Uterus (tissue), 4 donors: ENCODE results near the gene ADGRL3. TPM values are rescaled to one million over a fixed set of nuclear protein-coding genes. Genes with fewer than 3 reads are reported as not detected.

Experiments used
- DNase-seq, 2 donors: peaks; one replicate each; pipeline ENCODE4 v3.0.0-alpha.2; 2019 to 2020
- H3K27ac ChIP-seq, 2 donors: fragments of 200-600 bp; sonication (generic); 1 replicate in 1 of 2; 2 replicates in 1 of 2; pipeline ENCODE4 v1.5.1; 2016 to 2018
- H3K27me3 ChIP-seq, 2 donors: fragments of 200-600 bp; sonication (generic); one replicate each; pipeline ENCODE4 v1.5.1; 2018 to 2019; ENCODE audit warnings: control low read depth in 1 of 2
- H3K36me3 ChIP-seq, 2 donors: fragments of 200-600 bp; sonication (generic); one replicate each; pipeline ENCODE4 v1.5.1; 2019; ENCODE audit warnings: control low read depth in 1 of 2
- H3K4me1 ChIP-seq, 2 donors: fragments of 200-600 bp; sonication (generic); one replicate each; pipeline ENCODE4 v1.5.1; 2018 to 2019; ENCODE audit warnings: control low read depth in 1 of 2
- H3K4me3 ChIP-seq, 2 donors: fragments of 200-600 bp; sonication (generic); 1 replicate in 1 of 2; 2 replicates in 1 of 2; pipeline ENCODE4 v1.5.1; 2018 to 2019; ENCODE audit warnings: mild to moderate bottlenecking in 1 of 2
- H3K9me3 ChIP-seq, 2 donors: fragments of 200-600 bp; sonication (generic); one replicate each; pipeline ENCODE4 v1.5.1; 2019; ENCODE audit warnings: control low read depth in 1 of 2
- POLR2A ChIP-seq, 2 donors: fragments of 450-650 bp; IDR thresholded peaks; one replicate each; pipeline ENCODE4 v1.6.1; 2016; ENCODE audit warnings: antibody characterized with exemption in 2 of 2, mild to moderate bottlenecking in 1 of 2, moderate library complexity in 1 of 2
- intact Hi-C: fragments of 100-400 bp; cut with DNase I; formaldehyde crosslinking; loops from one replicate; pipeline ENCODE4 v1.15.1; 2023; ENCODE audit warnings: low total_unique reads
- total RNA-seq, 4 donors: library from RNA; depleted of rRNA in 3 of 4; stranded (reverse); fragments of >200 nt in 3 of 4; gene quantifications; one replicate each; pipeline versions ENCODE4 v1.1.0 to v1.2.4, GENCODE V29; 2014 to 2023
- TF ChIP-seq, protein P1 (sequence below), 4 experiments: fragments of 200-600 bp in 2 of 4; fragments of 450-650 bp in 2 of 4; sonication (generic) in 2 of 4; IDR thresholded peaks; one replicate each; pipeline ENCODE4 v1.5.1; 2016 to 2019; ENCODE audit warnings: antibody characterized with exemption in 4 of 4, mild to moderate bottlenecking in 2 of 4, moderate library complexity in 1 of 4
- donor health status: DM: yes; HTN: yes; CAD: no.

The ADGRL3 gene
- total RNA-seq, 4 donors from 2014 or later: 31.5 to 411 (median 74.3) TPM

DNA sequence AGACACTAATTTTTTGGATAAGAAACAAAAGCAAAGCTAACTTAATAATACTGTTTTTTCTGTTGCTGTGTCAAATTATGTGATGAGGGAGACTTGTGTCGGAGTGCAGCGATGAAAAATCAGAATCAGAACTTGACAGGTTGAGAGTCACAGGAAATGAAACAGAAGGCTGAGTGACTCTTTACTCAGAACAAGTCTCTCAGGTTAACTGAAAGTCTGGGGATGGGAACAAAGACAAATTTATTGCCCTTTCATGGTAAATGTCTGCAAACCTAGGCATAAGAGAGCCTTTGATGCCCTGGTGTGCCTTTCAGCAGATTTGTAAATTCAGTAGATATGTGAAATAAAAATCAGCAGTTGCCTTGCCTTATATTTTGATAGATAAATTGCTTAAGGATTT, 96.0 kb downstream of the ADGRL3 start:
- H3K27ac ChIP-seq: no peak overlapping the region
- H3K9me3 ChIP-seq: no peaks in the 10 kb centered on the region
- TF ChIP-seq POLR2A (IDR thresholded peaks at IDR 0.05): no peak
- TF ChIP-seq, protein P1, sequence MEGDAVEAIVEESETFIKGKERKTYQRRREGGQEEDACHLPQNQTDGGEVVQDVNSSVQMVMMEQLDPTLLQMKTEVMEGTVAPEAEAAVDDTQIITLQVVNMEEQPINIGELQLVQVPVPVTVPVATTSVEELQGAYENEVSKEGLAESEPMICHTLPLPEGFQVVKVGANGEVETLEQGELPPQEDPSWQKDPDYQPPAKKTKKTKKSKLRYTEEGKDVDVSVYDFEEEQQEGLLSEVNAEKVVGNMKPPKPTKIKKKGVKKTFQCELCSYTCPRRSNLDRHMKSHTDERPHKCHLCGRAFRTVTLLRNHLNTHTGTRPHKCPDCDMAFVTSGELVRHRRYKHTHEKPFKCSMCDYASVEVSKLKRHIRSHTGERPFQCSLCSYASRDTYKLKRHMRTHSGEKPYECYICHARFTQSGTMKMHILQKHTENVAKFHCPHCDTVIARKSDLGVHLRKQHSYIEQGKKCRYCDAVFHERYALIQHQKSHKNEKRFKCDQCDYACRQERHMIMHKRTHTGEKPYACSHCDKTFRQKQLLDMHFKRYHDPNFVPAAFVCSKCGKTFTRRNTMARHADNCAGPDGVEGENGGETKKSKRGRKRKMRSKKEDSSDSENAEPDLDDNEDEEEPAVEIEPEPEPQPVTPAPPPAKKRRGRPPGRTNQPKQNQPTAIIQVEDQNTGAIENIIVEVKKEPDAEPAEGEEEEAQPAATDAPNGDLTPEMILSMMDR (IDR thresholded peaks at IDR 0.05): no peak
- no peaks in the 10 kb centered on the region for H3K4me1 ChIP-seq
- no peak overlapping the region for H3K4me3 ChIP-seq
- DNase-seq: no peak
- no peaks in the 10 kb centered on the region for H3K27me3 ChIP-seq
- intact Hi-C loops: no loop called here
- H3K36me3 ChIP-seq: no peaks in the 10 kb centered on the region

DNA sequence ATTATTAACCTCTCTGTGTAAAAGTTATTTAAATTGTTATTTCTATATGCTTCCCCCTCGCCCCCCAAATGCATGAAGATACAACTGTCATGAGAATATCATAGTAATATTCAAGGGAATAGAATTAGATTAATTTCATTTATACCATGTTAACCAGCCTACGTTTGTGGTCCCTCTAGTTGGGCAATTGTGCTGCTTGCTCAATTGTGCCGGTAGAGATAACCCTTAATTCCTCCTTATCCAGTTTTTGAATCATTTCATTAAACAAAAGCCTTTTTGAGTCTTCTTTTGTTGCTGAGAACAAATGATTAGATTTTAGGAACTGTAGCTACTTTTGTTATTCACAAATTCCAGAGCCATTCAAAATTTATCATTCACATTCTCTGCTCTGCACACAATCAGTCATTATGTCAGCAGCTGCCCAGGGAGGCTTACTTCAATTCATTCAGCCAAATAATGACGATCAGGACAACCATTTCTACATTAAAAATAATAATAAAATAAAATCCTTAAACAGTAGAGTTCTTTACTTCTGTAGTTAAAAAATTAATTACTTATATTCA, 98.1 kb downstream of the ADGRL3 start:
- no peak for TF ChIP-seq POLR2A (IDR thresholded peaks at IDR 0.05)
- TF ChIP-seq, protein P1 (IDR thresholded peaks at IDR 0.05): no peak
- intact Hi-C loops: no loop called here

DNA sequence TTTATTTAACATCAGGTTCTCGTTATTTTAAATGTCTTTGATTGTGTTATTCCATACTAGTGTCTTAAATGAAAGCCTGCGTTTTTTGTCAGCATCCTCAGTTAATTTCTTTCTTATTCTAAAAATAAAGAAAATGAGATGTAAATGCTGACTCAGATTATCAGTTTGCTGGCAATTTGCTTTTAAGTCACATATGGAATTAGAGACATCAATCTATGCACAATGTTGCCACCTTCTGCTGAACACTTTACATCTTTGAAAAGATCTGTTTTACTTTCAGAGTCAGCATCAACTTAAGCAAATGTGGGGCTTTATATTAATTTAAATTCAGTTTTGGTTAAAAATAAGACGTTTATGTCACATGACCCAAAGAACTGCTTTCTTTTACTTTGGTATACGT, 99.2 kb downstream of the ADGRL3 start:
- DNase-seq: no peak
- no peaks in the 10 kb centered on the region for H3K9me3 ChIP-seq
- H3K27ac ChIP-seq: no peak overlapping the region
- H3K4me1 ChIP-seq: no peaks in the 10 kb centered on the region
- intact Hi-C loops: no loop called here
- no peak overlapping the region for H3K4me3 ChIP-seq
- TF ChIP-seq, protein P1 (IDR thresholded peaks at IDR 0.05): no peak
- TF ChIP-seq POLR2A (IDR thresholded peaks at IDR 0.05): no peak
- no peaks in the 10 kb centered on the region for H3K27me3 ChIP-seq
- no peaks in the 10 kb centered on the region for H3K36me3 ChIP-seq

More for the DNA sequence above, 98.1 kb downstream of the ADGRL3 start:
- DNase-seq: no peak
- Histone ChIP-seq H3K27ac (no peak overlapping the region), H3K27me3 (no peaks in the 10 kb centered on the region), H3K4me3 (no peak overlapping the region), H3K36me3 (no peaks in the 10 kb centered on the region), H3K4me1 (no peaks in the 10 kb centered on the region), H3K9me3 (no peaks in the 10 kb centered on the region)

DNA sequence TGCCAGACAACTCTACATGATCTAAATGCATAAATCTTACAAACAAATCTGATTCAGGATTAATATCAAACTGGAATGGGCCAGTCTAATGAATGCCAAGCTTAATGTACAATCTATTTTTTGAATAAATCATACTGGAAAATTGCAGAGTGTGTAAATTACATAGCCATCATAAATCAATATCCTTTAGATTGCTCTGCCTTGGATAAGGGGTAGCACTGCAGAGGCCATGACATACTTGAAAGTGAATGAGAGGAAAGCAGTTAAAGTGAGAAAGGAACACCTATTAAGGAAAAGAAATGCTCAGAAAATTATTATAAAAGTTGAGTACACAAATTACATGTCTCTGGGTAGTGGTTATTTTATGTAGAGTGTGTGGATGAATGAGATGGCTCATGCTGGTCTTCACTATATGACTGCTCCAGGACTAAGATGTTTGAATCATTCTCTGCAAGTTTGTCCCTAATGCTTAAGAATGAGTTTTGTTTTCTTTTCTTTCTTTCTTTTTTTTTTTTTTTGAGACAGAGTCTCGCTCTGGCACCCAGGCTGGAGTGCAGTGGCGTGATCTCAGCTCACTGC, 100.2 kb downstream of the ADGRL3 start:
- Histone ChIP-seq H3K27ac (no peak overlapping the region), H3K27me3 (no peaks in the 10 kb centered on the region), H3K9me3 (no peaks in the 10 kb centered on the region), H3K36me3 (no peaks in the 10 kb centered on the region), H3K4me1 (no peaks in the 10 kb centered on the region), H3K4me3 (no peak overlapping the region)
- intact Hi-C loops: no loop called here
- TF ChIP-seq, protein P1 (IDR thresholded peaks at IDR 0.05): no peak
- TF ChIP-seq POLR2A (IDR thresholded peaks at IDR 0.05): no peak
- no peak for DNase-seq

DNA sequence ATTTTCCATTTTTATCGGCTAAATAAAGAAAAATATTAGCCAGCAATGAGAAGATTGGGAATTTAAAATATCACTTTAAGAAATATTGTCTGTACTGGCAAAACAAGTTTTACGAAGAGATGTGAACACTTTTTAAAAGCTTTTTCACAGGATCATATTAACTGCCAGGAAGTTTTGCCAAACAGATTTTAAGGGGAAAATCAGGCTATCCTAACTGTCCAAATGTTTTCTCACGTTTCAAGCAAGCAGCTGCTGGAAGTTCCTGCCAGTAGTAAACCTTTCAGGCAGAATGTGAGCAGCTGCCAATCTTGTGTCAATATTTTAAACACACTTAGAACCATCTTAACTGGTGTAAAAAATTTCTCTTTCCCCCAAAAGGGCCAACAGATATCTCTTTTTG, 101.1 kb downstream of the ADGRL3 start:
- TF ChIP-seq, protein P1 (IDR thresholded peaks at IDR 0.05): no peak
- no peak for TF ChIP-seq POLR2A (IDR thresholded peaks at IDR 0.05)
- Histone ChIP-seq H3K4me1 (no peaks in the 10 kb centered on the region), H3K36me3 (no peaks in the 10 kb centered on the region), H3K4me3 (no peak overlapping the region), H3K27ac (no peak overlapping the region), H3K9me3 (no peaks in the 10 kb centered on the region), H3K27me3 (no peaks in the 10 kb centered on the region)
- intact Hi-C loops: no loop called here
- DNase-seq: no peak
